ENCODE results near the gene LRRN3. TPM values are rescaled to one million over a fixed set of nuclear protein-coding genes. Genes with fewer than 3 reads are reported as not detected.

The LRRN3 gene
- total and polyA plus RNA-seq, 2 experiments from 2014 or later = 0.41 to 0.43 TPM

- no peak for DNase-seq
- in situ Hi-C loops (cut with MboI) = no loop called here
Measured at GRCh38 chr7:111105269-111105668, 14.3 kb downstream of the LRRN3 start.

GRCh38 chr7:111107579-111107978 lies 16.7 kb downstream of the LRRN3 start:
- 73 to 81% methylated on average over 1 of the region's 1 CpG for WGBS, 2 experiments (ENCODE audit: low coverage in 1 of 2, low lambda C conversion rate in 2 of 2, missing lambda C conversion rate in 2 of 2)
- H3K36me3 ChIP-seq (ENCODE audit: low read depth) = no peaks in the 10 kb centered on the region
- H3K27ac ChIP-seq = no peak overlapping the region
- no peak overlapping the region for H3K9ac ChIP-seq
- TF ChIP-seq EZH2phosphoT487 (IDR thresholded peaks at IDR 0.05; ENCODE audit: insufficient read depth, low read depth) (no peak), EZH2 (IDR thresholded peaks at IDR 0.05; ENCODE audit: insufficient read depth, poor library complexity, severe bottlenecking) (no peak)
- H3K4me1 ChIP-seq (ENCODE audit: insufficient read depth) = peaks cover 23% of the 10 kb centered on the region
- H3K9me3 ChIP-seq (ENCODE audit: low read depth) = no peaks in the 10 kb centered on the region
- no peaks in the 10 kb centered on the region for H4K20me1 ChIP-seq (ENCODE audit: insufficient read depth)
- H3K27me3 ChIP-seq (replicated peaks; ENCODE audit: insufficient read depth) = no peaks in the 10 kb centered on the region
- H3F3A ChIP-seq (ENCODE audit: insufficient read depth) = 0 out of 2 replicates have a peak, but pooled peaks cover 5% of the 10 kb centered on the region
- no peaks in the 10 kb centered on the region for H3K9me2 ChIP-seq (ENCODE audit: insufficient read depth)
- peak; percentile 38 for DNase-seq
- H2AFZ ChIP-seq = no peak overlapping the region
- no peaks in the 10 kb centered on the region for H3K79me2 ChIP-seq (ENCODE audit: insufficient read depth)
- in situ Hi-C loops (cut with MboI) = no loop called here
- H3K4me3 ChIP-seq = no peak overlapping the region
- no peak overlapping the region for H3K4me2 ChIP-seq (ENCODE audit: unreplicated experiment)

More at GRCh38 chr7:111105269-111105668, 14.3 kb downstream of the LRRN3 start:
- TF ChIP-seq EZH2 (IDR thresholded peaks at IDR 0.05; ENCODE audit: insufficient read depth, poor library complexity, severe bottlenecking) (no peak), EZH2phosphoT487 (IDR thresholded peaks at IDR 0.05; ENCODE audit: insufficient read depth, low read depth) (no peak)
- Histone ChIP-seq H3K4me3 (no peak overlapping the region), H2AFZ (no peak overlapping the region), H4K20me1 (ENCODE audit: insufficient read depth) (no peaks in the 10 kb centered on the region), H3K36me3 (ENCODE audit: low read depth) (no peaks in the 10 kb centered on the region), H3K9me3 (ENCODE audit: low read depth) (no peaks in the 10 kb centered on the region), H3K79me2 (ENCODE audit: insufficient read depth) (no peaks in the 10 kb centered on the region), H3K9me2 (ENCODE audit: insufficient read depth) (no peaks in the 10 kb centered on the region), H3K4me2 (ENCODE audit: unreplicated experiment) (no peak overlapping the region), H3K9ac (no peak overlapping the region), H3K27me3 (replicated peaks; ENCODE audit: insufficient read depth) (no peaks in the 10 kb centered on the region), H3K27ac (no peak overlapping the region), H3F3A (ENCODE audit: insufficient read depth) (0 out of 2 replicates have a peak, but pooled peaks cover 5% of the 10 kb centered on the region), H3K4me1 (ENCODE audit: insufficient read depth) (peaks cover 23% of the 10 kb centered on the region)
- WGBS, 2 experiments (ENCODE audit: low coverage in 1 of 2, low lambda C conversion rate in 2 of 2, missing lambda C conversion rate in 2 of 2) = 95 to 96% methylated on average over 3 of the region's 3 CpGs

- no peak for DNase-seq
- no peak overlapping the region for H2AFZ ChIP-seq
- no peaks in the 10 kb centered on the region for H4K20me1 ChIP-seq (ENCODE audit: insufficient read depth)
- H3K27ac ChIP-seq = no peak overlapping the region
- no peaks in the 10 kb centered on the region for H3K9me3 ChIP-seq (ENCODE audit: low read depth)
- H3K36me3 ChIP-seq (ENCODE audit: low read depth) = no peaks in the 10 kb centered on the region
- no peak overlapping the region for H3K4me3 ChIP-seq
- TF ChIP-seq EZH2phosphoT487 (IDR thresholded peaks at IDR 0.05; ENCODE audit: insufficient read depth, low read depth) (no peak), EZH2 (IDR thresholded peaks at IDR 0.05; ENCODE audit: insufficient read depth, poor library complexity, severe bottlenecking) (no peak)
- peaks cover 23% of the 10 kb centered on the region for H3K4me1 ChIP-seq (ENCODE audit: insufficient read depth)
- H3K9me2 ChIP-seq (ENCODE audit: insufficient read depth) = no peaks in the 10 kb centered on the region
- H3K79me2 ChIP-seq (ENCODE audit: insufficient read depth) = no peaks in the 10 kb centered on the region
- WGBS, 2 experiments (ENCODE audit: low coverage in 1 of 2, low lambda C conversion rate in 2 of 2, missing lambda C conversion rate in 2 of 2) = 98 to 100% methylated on average over 1 of the region's 1 CpG
- H3K9ac ChIP-seq = no peak overlapping the region
- H3F3A ChIP-seq (ENCODE audit: insufficient read depth) = 0 out of 2 replicates have a peak, but pooled peaks cover 5% of the 10 kb centered on the region
- peak overlapping the region; percentile 21 for H3K4me2 ChIP-seq (ENCODE audit: unreplicated experiment)
- in situ Hi-C loops (cut with MboI) = no loop called here
- H3K27me3 ChIP-seq (replicated peaks; ENCODE audit: insufficient read depth) = no peaks in the 10 kb centered on the region
Measured at GRCh38 chr7:111108000-111108399, 17.1 kb downstream of the LRRN3 start.

- H3K4me3 ChIP-seq = no peak overlapping the region
- no peak for TF ChIP-seq EZH2phosphoT487 (IDR thresholded peaks at IDR 0.05; ENCODE audit: insufficient read depth, low read depth)
- no peak for TF ChIP-seq EZH2 (IDR thresholded peaks at IDR 0.05; ENCODE audit: insufficient read depth, poor library complexity, severe bottlenecking)
- H3K4me2 ChIP-seq (ENCODE audit: unreplicated experiment) = peak overlapping the region; percentile 21
- in situ Hi-C loops (cut with MboI) = no loop called here
- 55 to 56% methylated on average over 3 of the region's 3 CpGs for WGBS, 2 experiments (ENCODE audit: low coverage in 1 of 2, low lambda C conversion rate in 2 of 2, missing lambda C conversion rate in 2 of 2)
- no peak overlapping the region for H2AFZ ChIP-seq
- peaks cover 28% of the 10 kb centered on the region for H3K4me1 ChIP-seq (ENCODE audit: insufficient read depth)
- no peak overlapping the region for H3K9ac ChIP-seq
- no peaks in the 10 kb centered on the region for H4K20me1 ChIP-seq (ENCODE audit: insufficient read depth)
- H3F3A ChIP-seq (ENCODE audit: insufficient read depth) = 0 out of 2 replicates have a peak, but pooled peaks cover 5% of the 10 kb centered on the region
- H3K9me3 ChIP-seq (ENCODE audit: low read depth) = no peaks in the 10 kb centered on the region
- no peaks in the 10 kb centered on the region for H3K27me3 ChIP-seq (replicated peaks; ENCODE audit: insufficient read depth)
- no peaks in the 10 kb centered on the region for H3K36me3 ChIP-seq (ENCODE audit: low read depth)
- H3K79me2 ChIP-seq (ENCODE audit: insufficient read depth) = no peaks in the 10 kb centered on the region
- peak; percentile 71 for DNase-seq
- H3K27ac ChIP-seq = no peak overlapping the region
- H3K9me2 ChIP-seq (ENCODE audit: insufficient read depth) = no peaks in the 10 kb centered on the region
Measured at GRCh38 chr7:111108496-111108895, 17.6 kb downstream of the LRRN3 start.

All from GM23248 (cell line).